HUES48 (cell line): ENCODE measurements around the gene ADSS1.

Source experiments
- H3K27ac ChIP-seq: one replicate; pipeline ENCODE4 v1.7.0; 2013; ENCODE audit warnings: low read depth, low read length, inconsistent platforms
- H3K27me3 ChIP-seq: 2 replicates; pipeline ENCODE4 v1.6.1; 2013; ENCODE audit warnings: mild to moderate bottlenecking, low read length; ENCODE audit not compliant: control insufficient read depth, insufficient read depth
- H3K36me3 ChIP-seq: 2 replicates; pipeline ENCODE4 v1.6.1; 2013; ENCODE audit warnings: low read length; ENCODE audit not compliant: control insufficient read depth, insufficient read depth
- H3K4me1 ChIP-seq: 2 replicates; pipeline ENCODE4 v1.6.1; 2013; ENCODE audit warnings: mild to moderate bottlenecking, low read length; ENCODE audit not compliant: control insufficient read depth, insufficient read depth
- H3K4me3 ChIP-seq: 2 replicates; pipeline ENCODE4 v1.5.1; 2013; ENCODE audit warnings: mild to moderate bottlenecking, low read depth, low read length
- H3K9ac ChIP-seq: 2 replicates; pipeline ENCODE4 v1.6.1; 2013; ENCODE audit warnings: mild to moderate bottlenecking, low read depth, low read length, moderate library complexity
- H3K9me3 ChIP-seq: 2 replicates; pipeline ENCODE4 v1.6.1; 2013; ENCODE audit warnings: low read length; ENCODE audit not compliant: control insufficient read depth, insufficient read depth

Gene ADSS1

DNA sequence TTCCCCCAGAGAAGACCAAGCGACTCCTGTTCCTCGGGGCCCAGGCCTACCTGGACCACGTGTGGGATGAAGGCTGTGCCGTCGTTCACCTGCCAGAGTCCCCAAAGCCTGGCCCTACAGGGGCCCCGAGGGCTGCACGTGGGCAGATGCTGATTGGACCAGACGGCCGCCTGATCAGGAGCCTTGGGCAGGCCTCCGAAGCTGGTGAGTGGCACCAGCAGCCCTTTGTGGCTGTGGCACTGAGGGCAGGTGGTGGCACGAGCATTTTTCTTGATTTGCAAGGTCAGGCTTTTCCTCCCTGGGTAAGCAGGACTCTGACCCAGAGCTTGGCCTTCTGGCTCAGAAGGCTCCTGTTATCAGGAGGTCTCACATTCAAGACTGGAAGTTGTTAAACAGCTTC, 31.6 kb downstream of the ADSS1 start:
- Histone ChIP-seq H3K9ac (no peak overlapping the region), H3K9me3 (peaks cover 6% of the 10 kb centered on the region; the same call in 1 of the 2 replicates), H3K27me3 (no peaks in the 10 kb centered on the region), H3K36me3 (peaks cover 55% of the 10 kb centered on the region), H3K4me3 (no peak overlapping the region), H3K27ac (no peak overlapping the region), H3K4me1 (peaks cover 7% of the 10 kb centered on the region; the same call in 1 of the 2 replicates)

DNA sequence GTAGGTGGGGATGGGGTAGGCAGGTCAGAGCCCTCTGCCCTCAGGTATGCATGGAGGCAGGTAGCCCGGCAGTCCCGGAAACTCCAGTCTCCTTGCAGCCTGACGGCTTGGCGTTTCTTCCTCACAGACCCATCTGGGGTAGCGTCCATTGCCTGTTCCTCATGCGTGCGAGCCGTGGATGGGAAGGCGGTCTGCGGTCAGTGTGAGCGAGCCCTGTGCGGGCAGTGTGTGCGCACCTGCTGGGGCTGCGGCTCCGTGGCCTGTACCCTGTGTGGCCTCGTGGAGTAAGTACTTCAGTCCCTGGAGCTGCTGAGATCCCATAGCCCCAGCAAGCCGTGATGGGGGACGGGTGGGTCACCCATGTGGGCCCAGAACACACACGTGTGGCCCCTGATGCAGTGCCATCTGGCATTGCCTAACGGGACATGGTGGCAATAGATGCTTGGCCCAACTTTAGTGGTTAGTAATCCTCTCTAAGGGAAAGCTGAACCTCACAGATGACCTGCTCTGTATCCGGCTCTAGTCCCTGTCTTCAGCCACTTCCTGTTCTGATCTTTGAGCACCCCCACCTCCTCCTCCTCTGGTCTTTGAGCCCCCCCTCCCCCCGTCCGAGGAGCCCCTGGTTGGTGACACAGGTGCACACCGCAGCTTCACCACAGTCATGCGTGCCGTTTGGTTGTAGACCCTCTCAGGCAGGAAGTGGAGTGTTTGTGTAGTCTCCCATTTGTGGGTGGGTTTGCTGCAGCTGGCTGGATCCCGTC, 32.6 kb downstream of the ADSS1 start:
- H3K36me3 ChIP-seq = peaks cover 55% of the 10 kb centered on the region
- no peaks in the 10 kb centered on the region for H3K27me3 ChIP-seq
- peaks cover 6% of the 10 kb centered on the region; the same call in 1 of the 2 replicates for H3K9me3 ChIP-seq
- no peak overlapping the region for H3K27ac ChIP-seq
- H3K9ac ChIP-seq = no peak overlapping the region
- peaks cover 7% of the 10 kb centered on the region; the same call in 1 of the 2 replicates for H3K4me1 ChIP-seq
- H3K4me3 ChIP-seq = no peak overlapping the region

GRCh38 chr14:104757238-104757585, 33.2 kb downstream of the ADSS1 start:
- Histone ChIP-seq H3K4me1 (peaks cover 7% of the 10 kb centered on the region; the same call in 1 of the 2 replicates), H3K4me3 (no peak overlapping the region), H3K9me3 (peaks cover 2% of the 10 kb centered on the region; the same call in 1 of the 2 replicates), H3K9ac (no peak overlapping the region), H3K36me3 (peaks cover 58% of the 10 kb centered on the region), H3K27ac (no peak overlapping the region), H3K27me3 (no peaks in the 10 kb centered on the region)

- Histone ChIP-seq H3K9me3 (no peaks in the 10 kb centered on the region), H3K9ac (no peak overlapping the region), H3K36me3 (peaks cover 59% of the 10 kb centered on the region), H3K27me3 (no peaks in the 10 kb centered on the region), H3K27ac (no peak overlapping the region), H3K4me3 (no peak overlapping the region), H3K4me1 (peaks cover 7% of the 10 kb centered on the region; the same call in 1 of the 2 replicates)
These were observed 33.8 kb downstream of the ADSS1 start for GRCh38 chr14:104757681-104758392.

- Histone ChIP-seq H3K27me3 (no peaks in the 10 kb centered on the region), H3K4me1 (peaks cover 2% of the 10 kb centered on the region; the same call in 1 of the 2 replicates), H3K36me3 (peaks cover 59% of the 10 kb centered on the region), H3K9ac (no peak overlapping the region), H3K4me3 (no peak overlapping the region), H3K9me3 (no peaks in the 10 kb centered on the region), H3K27ac (no peak overlapping the region)
These were observed 35.2 kb downstream of the ADSS1 start for GRCh38 chr14:104758981-104759969.

- Histone ChIP-seq H3K36me3 (0 out of 2 replicates have a peak, but pooled peaks cover 8% of the 10 kb centered on the region), H3K9me3 (no peaks in the 10 kb centered on the region), H3K27ac (no peak overlapping the region), H3K4me3 (no peak overlapping the region), H3K9ac (no peak overlapping the region), H3K4me1 (no peaks in the 10 kb centered on the region; the same call in 1 of the 2 replicates), H3K27me3 (no peaks in the 10 kb centered on the region)
These were observed 41.5 kb downstream of the ADSS1 start for GRCh38 chr14:104765517-104765916.

DNA sequence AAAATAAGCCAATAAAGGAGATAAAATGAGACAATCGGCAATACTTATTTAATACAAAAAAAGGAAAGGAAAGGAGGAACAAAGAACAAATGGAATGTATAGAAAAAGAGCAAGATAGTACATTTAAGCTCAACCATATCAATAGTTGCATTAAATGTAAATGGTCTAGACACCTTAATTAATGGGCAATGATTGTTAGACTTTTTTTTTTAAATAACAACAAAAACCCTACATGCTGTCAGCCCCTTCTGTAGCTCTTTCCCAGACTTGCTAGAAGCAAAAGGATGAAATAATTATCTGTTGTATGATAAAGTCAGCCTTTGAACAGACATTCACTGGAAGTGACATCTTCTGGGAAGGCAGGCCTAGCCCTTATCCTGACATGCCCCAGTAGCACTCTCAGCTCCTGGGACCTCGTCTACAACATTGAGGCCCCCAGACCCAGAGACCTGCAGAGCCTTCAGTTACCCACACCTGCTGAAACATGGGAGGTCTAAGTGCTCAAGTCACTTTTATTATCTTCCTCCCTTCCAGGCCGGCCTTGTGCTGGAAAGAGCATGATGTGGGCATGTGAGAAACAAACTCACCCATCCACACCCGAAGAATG, 42.3 kb downstream of the ADSS1 start:
- H3K4me1 ChIP-seq = no peaks in the 10 kb centered on the region; the same call in 1 of the 2 replicates
- H3K27ac ChIP-seq = no peak overlapping the region
- no peak overlapping the region for H3K9ac ChIP-seq
- peaks cover 15% of the 10 kb centered on the region for H3K36me3 ChIP-seq
- peaks cover 4% of the 10 kb centered on the region for H3K9me3 ChIP-seq
- no peaks in the 10 kb centered on the region for H3K27me3 ChIP-seq
- H3K4me3 ChIP-seq = peak overlapping the region; percentile 29; the same call in 1 of the 2 replicates

GRCh38 chr14:104766863-104767633, 43.0 kb downstream of the ADSS1 start:
- no peak overlapping the region for H3K9ac ChIP-seq
- H3K4me3 ChIP-seq = peak overlapping the region; percentile 29; the same call in 1 of the 2 replicates
- peak overlapping the region; percentile 42 for H3K27ac ChIP-seq
- H3K9me3 ChIP-seq = peaks cover 5% of the 10 kb centered on the region
- H3K4me1 ChIP-seq = no peaks in the 10 kb centered on the region; the same call in 1 of the 2 replicates
- H3K36me3 ChIP-seq = peaks cover 20% of the 10 kb centered on the region
- H3K27me3 ChIP-seq = no peaks in the 10 kb centered on the region

DNA sequence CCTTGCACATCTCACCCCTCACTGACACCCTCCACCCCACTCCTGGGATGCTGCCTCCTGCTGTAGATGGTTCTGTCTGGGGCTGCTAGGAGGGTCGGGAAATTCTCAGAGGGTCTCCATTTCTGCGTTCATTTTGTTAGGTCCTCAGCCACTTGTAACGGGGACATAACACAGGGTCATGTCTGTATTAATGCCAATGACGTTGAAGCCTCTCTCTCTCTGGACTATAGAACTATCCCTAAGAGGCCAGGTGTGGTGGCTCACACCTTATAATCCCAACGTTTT, 43.5 kb downstream of the ADSS1 start:
- no peaks in the 10 kb centered on the region; the same call in 1 of the 2 replicates for H3K4me1 ChIP-seq
- H3K9ac ChIP-seq = no peak overlapping the region
- no peaks in the 10 kb centered on the region for H3K27me3 ChIP-seq
- peaks cover 23% of the 10 kb centered on the region for H3K36me3 ChIP-seq
- no peak overlapping the region for H3K4me3 ChIP-seq
- H3K27ac ChIP-seq = no peak overlapping the region
- H3K9me3 ChIP-seq = peaks cover 5% of the 10 kb centered on the region
